SJCRH30 (cell line): ENCODE data around the gene GLB1L. TPM values are rescaled to one million over a fixed set of nuclear protein-coding genes. Genes with fewer than 3 reads are reported as not detected.

Experiments
- DNase-seq, 2 experiments: peaks; one replicate each; pipeline ENCODE4 v3.0.0-alpha.2; 2015 to 2020
- H3K27ac ChIP-seq: fragments of 250-450 bp; sonication (Bioruptor Pico); 2 replicates; pipeline ENCODE4 v1.5.1; 2020; ENCODE audit warnings: mild to moderate bottlenecking, moderate library complexity
- H3K27me3 ChIP-seq: fragments of 250-450 bp; sonication (Bioruptor Pico); 2 replicates; pipeline ENCODE4 v1.5.1; 2020; ENCODE audit warnings: mild to moderate bottlenecking, moderate library complexity
- H3K36me3 ChIP-seq: fragments of 250-450 bp; sonication (Bioruptor Pico); 2 replicates; pipeline ENCODE4 v1.5.1; 2020; ENCODE audit warnings: mild to moderate bottlenecking, moderate library complexity
- H3K4me1 ChIP-seq: fragments of 250-450 bp; sonication (Bioruptor Pico); 2 replicates; pipeline ENCODE4 v1.5.1; 2020; ENCODE audit warnings: mild to moderate bottlenecking, moderate library complexity
- H3K4me3 ChIP-seq: fragments of 250-450 bp; sonication (Bioruptor Pico); 2 replicates; pipeline ENCODE4 v1.5.1; 2020; ENCODE audit warnings: mild to moderate bottlenecking, moderate library complexity
- H3K9me3 ChIP-seq: fragments of 250-450 bp; sonication (Bioruptor Pico); replicated peaks from 2 replicates; pipeline ENCODE4 v1.5.1; 2020; ENCODE audit warnings: mild to moderate bottlenecking, moderate library complexity
- total RNA-seq: library from RNA; depleted of rRNA; stranded (reverse); fragments of >200 nt; shearing (Covaris generic); gene quantifications from 2 replicates; pipeline ENCODE4 v1.2.3, GENCODE V29; 2014

Gene GLB1L
- total RNA-seq, 1 experiment from 2014 or later = 4.2 TPM

DNA sequence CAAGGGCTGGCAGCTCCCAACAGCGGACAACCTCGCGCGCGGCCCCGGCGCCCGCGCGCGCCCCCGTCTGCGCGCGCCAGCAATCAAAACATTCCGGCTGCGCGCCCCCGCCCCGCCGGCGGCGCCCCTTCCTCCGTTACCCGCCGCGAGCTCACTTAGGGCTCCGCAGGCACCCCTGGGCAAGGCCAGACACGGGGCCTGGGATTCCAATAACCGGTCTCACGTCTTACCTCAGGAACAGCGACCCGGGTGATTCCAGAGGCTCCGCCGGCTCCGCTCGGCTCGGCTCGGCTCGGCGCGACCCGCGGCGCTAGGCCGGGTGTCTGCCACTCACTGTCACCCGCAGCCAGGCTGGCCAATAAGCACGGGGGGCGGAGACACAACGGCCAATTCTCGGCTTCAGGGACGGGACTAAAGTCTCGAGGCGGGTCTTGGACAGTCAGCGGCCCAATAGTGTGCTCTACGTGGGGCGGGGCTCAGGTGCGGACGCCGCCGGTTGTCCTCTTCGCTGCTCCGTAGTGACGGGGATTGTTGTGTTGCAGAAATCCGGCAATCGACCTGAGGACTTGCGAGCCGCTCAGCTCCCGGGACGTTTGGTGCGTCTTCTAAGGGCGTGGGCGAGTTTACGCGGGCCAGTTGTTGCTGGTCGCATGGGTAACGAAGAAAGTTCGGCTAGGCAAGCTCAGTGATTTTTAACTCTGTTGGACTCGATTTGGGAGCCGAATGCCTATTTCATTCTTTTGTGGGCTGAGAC is 15.8 kb downstream of the GLB1L start, which contains the start of the genes ANKZF1 and ATG9A:
TSS of gene ANKZF1 (plus strand) at position 502 of the 754 bp plus-strand sequence. CDS start 452 bp downstream, outside the sequence.
TSS of gene ATG9A (minus strand) at position 332 of the 754 bp plus-strand sequence. CDS start 1,612 bp downstream, outside the sequence.
- Histone ChIP-seq H3K9me3 (no peaks in the 10 kb centered on the region), H3K27ac (peak within 1 kb of the TSS; percentile 40), H3K4me1 (peaks cover 4% of the 10 kb centered on the region; the same call in 1 of the 2 replicates), H3K36me3 (peaks cover 2% of the 10 kb centered on the region), H3K27me3 (no peaks in the 10 kb centered on the region), H3K4me3 (peak within 1 kb of the TSS; percentile 76)
- peak; percentile 97 to 99 for DNase-seq

DNA sequence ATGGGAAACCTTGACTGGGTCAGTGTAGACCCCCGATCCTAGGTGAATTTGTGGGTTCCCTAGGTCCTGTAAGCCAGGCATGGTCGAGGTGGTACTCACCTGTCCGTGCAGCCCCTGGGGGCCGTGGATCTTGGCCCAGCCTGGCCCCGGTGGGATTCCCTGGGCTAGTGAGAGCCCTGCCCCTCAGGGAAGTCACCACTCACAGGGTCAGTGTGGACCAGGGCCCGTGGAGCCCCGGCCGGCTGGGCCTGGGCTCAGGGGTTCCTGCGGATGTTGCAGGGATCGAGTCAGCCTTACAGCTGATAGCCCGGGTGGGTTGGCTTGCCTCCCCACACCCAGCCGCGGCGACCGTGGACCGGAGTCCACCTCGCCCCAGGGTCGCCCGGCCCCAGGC is 16.3 kb downstream of the GLB1L start:
- peak overlapping the region; percentile 40; the same call in 1 of the 2 replicates for H3K27ac ChIP-seq
- H3K27me3 ChIP-seq = no peaks in the 10 kb centered on the region
- H3K36me3 ChIP-seq = peaks cover 2% of the 10 kb centered on the region
- peak overlapping the region; percentile 76 for H3K4me3 ChIP-seq
- DNase-seq = no peak
- H3K9me3 ChIP-seq = no peaks in the 10 kb centered on the region
- H3K4me1 ChIP-seq = peaks cover 4% of the 10 kb centered on the region; the same call in 1 of the 2 replicates

DNA sequence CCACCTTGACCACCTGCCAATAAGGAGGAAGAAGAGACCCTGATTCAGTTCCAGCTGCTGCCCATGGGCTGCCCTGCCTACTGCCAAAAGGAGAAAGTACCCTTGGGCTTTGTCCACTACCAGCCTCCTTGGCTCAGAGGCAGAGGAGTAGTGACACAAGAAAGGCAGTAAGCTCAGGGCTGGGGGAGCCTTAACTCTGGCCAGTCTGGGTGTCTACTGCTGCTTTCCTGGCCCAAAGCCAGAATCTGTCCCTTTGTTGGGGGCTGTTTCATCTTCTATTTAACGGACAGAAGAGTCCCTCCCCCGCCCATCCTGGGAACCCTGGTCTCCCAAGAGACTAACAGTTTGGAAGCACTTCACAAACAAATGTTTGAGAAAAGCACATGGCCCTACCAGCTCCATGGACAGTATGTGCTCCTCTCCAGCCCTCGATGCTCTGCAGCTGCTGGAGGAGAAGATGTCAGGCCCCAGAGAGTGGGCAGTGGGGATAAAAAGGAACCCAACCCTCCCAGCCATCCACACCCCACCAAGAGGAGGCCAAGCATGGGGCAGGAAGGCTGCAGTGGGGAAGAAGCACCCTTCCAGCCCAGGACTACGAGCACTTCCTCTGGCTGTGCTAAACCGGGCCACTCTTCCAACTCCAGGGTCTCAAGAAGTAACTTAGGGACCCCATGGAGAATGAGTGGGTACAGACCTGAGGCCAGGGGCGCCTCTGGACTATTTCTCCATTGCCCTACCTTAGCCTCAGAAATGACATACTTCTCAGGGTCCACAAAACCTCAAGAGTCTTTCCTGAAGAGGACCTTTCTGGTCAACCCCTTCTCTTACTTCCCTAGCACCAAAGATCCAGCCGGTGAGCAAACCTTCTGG is 17.0 kb downstream of the GLB1L start:
- H3K27ac ChIP-seq = peak overlapping the region; percentile 40; the same call in 1 of the 2 replicates
- peak in 1 of 2 experiments; percentile 15 for DNase-seq

GRCh38 chr2:219225350-219225749 is 19.9 kb downstream of the GLB1L start:
- no peak overlapping the region for H3K4me3 ChIP-seq
- peaks cover 3% of the 10 kb centered on the region for H3K36me3 ChIP-seq
- no peaks in the 10 kb centered on the region for H3K27me3 ChIP-seq
- no peaks in the 10 kb centered on the region for H3K9me3 ChIP-seq
- H3K4me1 ChIP-seq = peaks cover 4% of the 10 kb centered on the region; the same call in 1 of the 2 replicates
- DNase-seq = no peak
- no peak overlapping the region for H3K27ac ChIP-seq

More for the DNA sequence above, 17.0 kb downstream of the GLB1L start:
- H3K9me3 ChIP-seq = no peaks in the 10 kb centered on the region
- H3K4me3 ChIP-seq = peak overlapping the region; percentile 76
- peaks cover 4% of the 10 kb centered on the region; the same call in 1 of the 2 replicates for H3K4me1 ChIP-seq
- no peaks in the 10 kb centered on the region for H3K27me3 ChIP-seq
- peaks cover 2% of the 10 kb centered on the region for H3K36me3 ChIP-seq

GRCh38 chr2:219223831-219224610 is 21.2 kb downstream of the GLB1L start:
- H3K27ac ChIP-seq = no peak overlapping the region
- peaks cover 4% of the 10 kb centered on the region for H3K36me3 ChIP-seq
- H3K27me3 ChIP-seq = no peaks in the 10 kb centered on the region
- H3K9me3 ChIP-seq = no peaks in the 10 kb centered on the region
- no peak for DNase-seq
- no peak overlapping the region for H3K4me3 ChIP-seq
- H3K4me1 ChIP-seq = peaks cover 10% of the 10 kb centered on the region

DNA sequence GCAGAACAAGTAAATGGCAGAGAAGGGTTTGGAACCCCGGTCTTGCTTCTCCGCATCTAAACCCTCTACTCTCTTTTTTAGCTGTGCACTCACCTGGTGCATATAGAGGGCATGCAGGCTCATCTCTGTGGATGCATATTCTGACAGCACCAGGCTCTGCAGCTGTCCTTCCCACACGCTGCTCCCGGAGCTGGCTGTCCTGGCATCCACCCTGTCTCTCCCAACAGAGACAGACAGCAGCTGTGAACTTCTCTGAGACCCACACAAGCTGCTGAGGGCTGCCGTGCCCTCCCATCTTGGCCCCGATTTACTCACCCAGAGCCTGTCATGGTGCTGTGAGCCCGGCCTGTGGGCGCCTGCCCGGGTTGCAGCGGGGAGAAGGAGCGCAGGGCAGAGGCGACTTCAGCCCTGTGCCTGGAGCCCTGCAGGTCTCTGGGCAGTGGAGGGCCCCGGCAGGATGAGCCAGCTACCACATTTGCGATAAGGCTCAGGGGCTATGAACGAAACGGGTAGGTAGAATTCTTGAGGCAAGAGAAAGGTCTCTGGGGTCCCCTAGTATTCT is 23.2 kb downstream of the GLB1L start:
- Histone ChIP-seq H3K4me1 (peaks cover 6% of the 10 kb centered on the region), H3K9me3 (no peaks in the 10 kb centered on the region), H3K36me3 (peaks cover 4% of the 10 kb centered on the region; the same call in 1 of the 2 replicates), H3K27ac (no peak overlapping the region), H3K4me3 (no peak overlapping the region), H3K27me3 (no peaks in the 10 kb centered on the region)
- DNase-seq = no peak

DNA sequence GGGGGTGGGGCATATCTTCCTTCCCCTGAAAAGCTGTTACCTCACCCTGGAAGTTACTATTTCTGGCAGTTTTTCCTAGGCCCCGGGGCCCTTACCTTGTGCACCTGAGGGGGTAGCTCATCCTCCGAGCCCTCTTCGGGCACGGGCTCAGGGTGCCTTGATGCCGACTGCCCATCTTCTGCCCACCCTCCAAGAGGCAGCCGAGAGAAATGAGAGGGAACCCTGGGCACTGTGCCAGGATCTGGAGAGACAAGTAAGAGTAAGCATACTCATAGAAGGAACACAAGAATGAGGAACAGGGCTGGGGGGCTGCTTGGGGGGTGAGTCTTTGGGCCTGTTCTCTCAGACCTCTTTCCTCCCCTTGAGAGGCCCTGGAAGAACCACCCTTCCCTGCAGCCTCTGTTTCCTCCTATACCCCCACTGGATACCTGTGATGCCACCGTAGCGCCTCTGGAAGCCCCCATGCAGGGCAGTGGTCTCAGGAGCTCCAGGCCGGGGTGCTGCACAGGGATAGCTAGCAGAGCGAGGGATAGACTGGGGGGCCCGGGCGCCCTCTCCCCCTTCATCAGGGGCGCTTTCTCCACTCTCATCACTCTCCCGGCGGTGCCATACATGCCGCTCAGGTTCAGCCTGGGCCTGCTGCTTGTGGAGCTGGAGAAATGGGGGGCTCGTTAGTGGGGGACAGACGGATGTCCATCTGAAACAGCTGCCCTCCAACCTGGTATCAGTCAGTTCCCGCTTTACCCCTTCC is 24.4 kb downstream of the GLB1L start:
- Histone ChIP-seq H3K36me3 (peaks cover 4% of the 10 kb centered on the region; the same call in 1 of the 2 replicates), H3K4me3 (no peak overlapping the region), H3K27ac (no peak overlapping the region), H3K27me3 (no peaks in the 10 kb centered on the region), H3K9me3 (no peaks in the 10 kb centered on the region), H3K4me1 (peaks cover 6% of the 10 kb centered on the region)
- no peak for DNase-seq

DNA sequence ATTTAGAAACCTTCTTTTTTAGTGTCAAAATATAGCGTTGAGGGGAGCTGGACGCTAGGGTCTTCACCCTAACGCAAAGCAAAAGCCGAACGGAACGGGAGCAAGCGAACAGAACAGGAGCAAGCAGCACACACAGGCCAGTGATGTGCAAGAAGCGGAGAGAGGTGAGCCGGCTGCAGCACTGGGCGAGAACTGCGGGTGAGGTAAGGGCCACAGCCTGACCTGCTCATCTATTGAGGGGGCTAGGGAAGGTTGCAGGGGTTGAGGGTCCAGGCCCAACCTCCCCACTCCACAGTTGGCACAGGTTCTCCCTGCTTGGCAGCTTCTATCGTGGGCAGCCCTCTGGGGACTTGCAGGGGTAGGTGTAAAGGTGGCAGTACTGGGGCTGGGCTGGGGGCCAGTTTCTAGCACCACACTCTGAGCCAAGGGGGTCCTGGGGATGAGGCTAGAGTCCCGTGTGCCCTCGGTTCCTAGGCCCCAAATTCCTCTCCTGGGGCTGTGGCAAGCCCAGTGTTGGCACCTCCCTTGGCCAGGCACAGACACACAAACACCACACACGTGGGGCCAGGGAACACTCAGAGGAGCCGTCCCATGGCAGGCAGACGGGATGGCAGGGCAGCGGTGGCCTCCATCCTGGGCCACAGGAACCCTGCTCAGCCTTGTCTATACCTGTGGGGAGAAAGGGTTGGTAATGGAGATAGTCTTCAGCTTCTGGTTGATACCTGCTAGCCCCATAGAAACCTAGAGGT is 25.3 kb downstream of the GLB1L start:
- no peak for DNase-seq
- Histone ChIP-seq H3K27me3 (no peaks in the 10 kb centered on the region), H3K27ac (no peak overlapping the region), H3K36me3 (peaks cover 7% of the 10 kb centered on the region), H3K9me3 (no peaks in the 10 kb centered on the region), H3K4me1 (peaks cover 6% of the 10 kb centered on the region), H3K4me3 (no peak overlapping the region)

GRCh38 chr2:219218732-219219701 is 26.2 kb downstream of the GLB1L start, which contains the start of gene ABCB6:
Gene ABCB6 (minus strand): TSS chr2:219218958. CDS start chr2:219218673, 285 bp downstream.
- Histone ChIP-seq H3K27ac (peak within 1 kb of the TSS; percentile 80), H3K36me3 (peaks cover 14% of the 10 kb centered on the region), H3K27me3 (no peaks in the 10 kb centered on the region), H3K4me1 (peaks cover 6% of the 10 kb centered on the region), H3K4me3 (peak within 1 kb of the TSS; percentile 61), H3K9me3 (no peaks in the 10 kb centered on the region)
- DNase-seq = peak; percentile 97 to 98

DNA sequence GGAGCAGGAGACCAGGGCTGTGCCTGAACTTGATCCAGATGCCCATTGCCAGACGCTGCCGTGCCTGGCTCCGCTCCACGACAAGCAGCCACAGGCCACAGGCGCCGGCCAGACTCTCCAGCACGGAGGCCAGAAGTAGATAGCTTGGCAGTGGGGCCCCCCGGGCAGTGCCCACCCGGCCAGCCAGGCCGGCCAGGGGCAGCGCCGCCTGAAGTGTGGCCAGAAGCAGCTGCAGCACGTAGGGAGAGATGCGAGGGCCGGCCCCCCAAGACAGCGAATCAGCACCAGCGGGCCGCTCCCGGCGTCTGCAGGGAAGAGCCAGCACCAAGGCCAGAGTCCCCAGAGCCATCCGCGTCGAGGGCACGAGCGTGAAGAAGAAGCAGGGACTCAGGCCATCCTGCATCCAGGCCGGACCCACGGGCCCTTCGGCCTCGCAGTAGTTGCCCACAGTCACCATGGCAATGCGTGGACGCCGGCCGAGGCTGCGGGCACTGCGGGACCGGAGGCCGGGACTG is 27.0 kb downstream of the GLB1L start:
- peak; percentile 76 to 79 for DNase-seq
- no peaks in the 10 kb centered on the region for H3K9me3 ChIP-seq
- H3K4me3 ChIP-seq = peak overlapping the region; percentile 61
- peaks cover 22% of the 10 kb centered on the region for H3K36me3 ChIP-seq
- peaks cover 6% of the 10 kb centered on the region for H3K4me1 ChIP-seq
- peak overlapping the region; percentile 80 for H3K27ac ChIP-seq
- no peaks in the 10 kb centered on the region for H3K27me3 ChIP-seq

DNA sequence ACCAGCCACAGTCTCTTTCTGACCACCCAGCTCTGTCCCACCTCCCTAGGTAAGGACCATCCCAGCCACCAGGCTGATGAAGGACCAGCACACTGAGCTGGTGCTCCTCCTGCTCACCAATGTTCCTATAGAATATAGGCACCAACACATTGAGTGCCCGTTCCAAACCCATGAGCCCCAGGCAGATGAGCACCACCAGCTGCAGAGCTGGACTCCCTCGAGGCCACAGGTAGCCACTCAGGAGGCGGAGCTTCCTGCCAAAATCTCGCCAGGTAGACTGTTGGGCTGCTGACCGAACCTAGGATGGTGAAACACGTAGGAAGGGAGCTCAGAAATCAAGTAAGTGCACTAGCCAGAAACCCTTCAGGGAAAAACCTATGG is 28.7 kb downstream of the GLB1L start:
- peaks cover 30% of the 10 kb centered on the region for H3K36me3 ChIP-seq
- H3K27me3 ChIP-seq = no peaks in the 10 kb centered on the region
- H3K4me3 ChIP-seq = no peak overlapping the region
- H3K27ac ChIP-seq = no peak overlapping the region
- H3K4me1 ChIP-seq = peaks cover 6% of the 10 kb centered on the region
- H3K9me3 ChIP-seq = no peaks in the 10 kb centered on the region
- no peak for DNase-seq
